ENCODE results near the gene RNF167. TPM values are rescaled to one million over a fixed set of nuclear protein-coding genes. Genes with fewer than 3 reads are reported as not detected.

The RNF167 gene
- total RNA-seq, 4 donors from 2014 or later: 57.2 to 348 (median 73.7) TPM

DNA sequence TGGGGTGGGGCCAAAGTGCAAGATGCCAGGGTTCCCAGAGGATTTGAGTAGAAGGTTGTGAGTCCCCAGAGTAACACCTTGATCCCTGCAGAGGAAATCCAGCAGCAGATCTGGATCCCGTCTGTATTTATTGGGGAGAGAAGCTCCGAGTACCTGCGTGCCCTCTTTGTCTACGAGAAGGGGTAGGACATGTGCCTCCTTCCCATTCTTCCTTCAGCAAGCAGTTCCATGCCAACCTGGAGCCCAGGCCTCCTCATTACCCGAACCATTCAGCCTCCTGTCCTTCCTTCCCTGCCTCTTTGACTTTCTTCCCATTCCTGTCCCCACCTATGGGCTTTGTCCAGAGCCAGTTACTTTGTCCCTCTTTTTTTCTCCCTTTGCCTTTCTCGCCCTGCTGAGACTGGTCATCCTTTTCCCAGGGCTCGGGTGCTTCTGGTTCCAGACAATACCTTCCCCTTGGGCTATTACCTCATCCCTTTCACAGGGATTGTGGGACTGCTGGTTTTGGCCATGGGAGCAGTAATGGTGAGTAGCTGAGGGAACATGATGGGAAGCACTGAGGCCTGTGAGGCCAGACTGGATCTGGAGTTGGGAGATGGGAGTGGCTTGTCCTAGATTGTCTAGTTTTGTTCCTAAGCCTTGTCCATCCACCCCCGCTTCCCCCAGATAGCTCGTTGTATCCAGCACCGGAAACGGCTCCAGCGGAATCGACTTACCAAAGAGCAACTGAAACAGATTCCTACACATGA, 2.9 kb downstream of the RNF167 start:
- peak overlapping the region in 2 of 4 donors; percentile 100 for H3K27ac ChIP-seq
- intact Hi-C loops (cut with DNase I; ENCODE audit: low total_unique reads) (no loop called here), in situ Hi-C loops (cut with MboI; ENCODE audit: low pct_ligation_motif_present in 1 of 4, low pct_unique_long_range_greater_than_20kb in 1 of 4, low sequenced_read_pairs in 3 of 4) (no loop called here)
- no peak overlapping the region for H3K4me3 ChIP-seq
- H3K36me3 ChIP-seq: peaks cover 0 to 6% (median under 1%) of the 10 kb centered on the region in 4 donors
- no peaks in the 10 kb centered on the region for H3K27me3 ChIP-seq
- no peak for TF ChIP-seq EP300 (IDR thresholded peaks at IDR 0.05; ENCODE audit: low read depth)
- TF ChIP-seq, protein P1, sequence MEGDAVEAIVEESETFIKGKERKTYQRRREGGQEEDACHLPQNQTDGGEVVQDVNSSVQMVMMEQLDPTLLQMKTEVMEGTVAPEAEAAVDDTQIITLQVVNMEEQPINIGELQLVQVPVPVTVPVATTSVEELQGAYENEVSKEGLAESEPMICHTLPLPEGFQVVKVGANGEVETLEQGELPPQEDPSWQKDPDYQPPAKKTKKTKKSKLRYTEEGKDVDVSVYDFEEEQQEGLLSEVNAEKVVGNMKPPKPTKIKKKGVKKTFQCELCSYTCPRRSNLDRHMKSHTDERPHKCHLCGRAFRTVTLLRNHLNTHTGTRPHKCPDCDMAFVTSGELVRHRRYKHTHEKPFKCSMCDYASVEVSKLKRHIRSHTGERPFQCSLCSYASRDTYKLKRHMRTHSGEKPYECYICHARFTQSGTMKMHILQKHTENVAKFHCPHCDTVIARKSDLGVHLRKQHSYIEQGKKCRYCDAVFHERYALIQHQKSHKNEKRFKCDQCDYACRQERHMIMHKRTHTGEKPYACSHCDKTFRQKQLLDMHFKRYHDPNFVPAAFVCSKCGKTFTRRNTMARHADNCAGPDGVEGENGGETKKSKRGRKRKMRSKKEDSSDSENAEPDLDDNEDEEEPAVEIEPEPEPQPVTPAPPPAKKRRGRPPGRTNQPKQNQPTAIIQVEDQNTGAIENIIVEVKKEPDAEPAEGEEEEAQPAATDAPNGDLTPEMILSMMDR (IDR thresholded peaks at IDR 0.05): no peak
- no peak for TF ChIP-seq POLR2AphosphoS5 (IDR thresholded peaks at IDR 0.05)
- TF ChIP-seq POLR2A (IDR thresholded peaks at IDR 0.05): no peak
- DNase-seq: no peak
- 77 to 79% methylated on average over 6 to 13 of the region's 13 CpGs for WGBS, 2 donors (ENCODE audit: low coverage in 1 of 2)
- H3K4me1 ChIP-seq: peaks cover 48 to 78% (median 50%) of the 10 kb centered on the region in 4 donors
- no peaks in the 10 kb centered on the region for H3K9me3 ChIP-seq

DNA sequence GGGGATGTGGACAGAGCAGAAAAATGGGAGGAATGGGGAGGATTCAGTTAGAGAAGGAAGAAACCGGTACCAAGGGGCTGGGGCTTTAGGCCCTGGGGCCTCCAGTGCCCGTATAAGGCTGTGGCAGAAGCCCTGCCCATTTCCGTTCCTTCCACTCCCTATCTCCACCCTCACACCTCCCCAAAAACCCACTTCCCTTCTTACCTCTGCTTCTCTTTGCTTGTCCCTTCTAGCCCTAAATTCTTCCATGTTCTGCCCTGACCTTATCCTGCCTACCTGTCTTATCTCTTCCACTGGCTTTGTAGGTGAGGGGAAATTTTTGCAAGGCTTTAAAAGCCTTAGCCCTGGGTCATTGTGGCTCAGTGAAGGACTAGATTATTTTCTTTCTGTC, 4.1 kb downstream of the RNF167 start:
- H3K4me3 ChIP-seq: no peak overlapping the region
- peak; percentile 37 for DNase-seq
- intact Hi-C loops (cut with DNase I; ENCODE audit: low total_unique reads) (no loop called here), in situ Hi-C loops (cut with MboI; ENCODE audit: low pct_ligation_motif_present in 1 of 4, low pct_unique_long_range_greater_than_20kb in 1 of 4, low sequenced_read_pairs in 3 of 4) (no loop called here)
- peaks cover 36 to 65% (median 39%) of the 10 kb centered on the region in 4 donors for H3K4me1 ChIP-seq
- H3K9me3 ChIP-seq: no peaks in the 10 kb centered on the region
- peak overlapping the region; percentile 95 to 100 (median 100) for H3K27ac ChIP-seq
- TF ChIP-seq POLR2AphosphoS5 (IDR thresholded peaks at IDR 0.05) (no peak), EP300 (IDR thresholded peaks at IDR 0.05; ENCODE audit: low read depth) (no peak), POLR2A (IDR thresholded peaks at IDR 0.05) (no peak)
- TF ChIP-seq, protein P1 (IDR thresholded peaks at IDR 0.05): no peak
- no peaks in the 10 kb centered on the region for H3K27me3 ChIP-seq
- peaks cover 0 to 6% (median 0%) of the 10 kb centered on the region in 4 donors for H3K36me3 ChIP-seq
- WGBS, 2 donors (ENCODE audit: low coverage in 1 of 2): 27 to 68% methylated on average over 3 of the region's 3 CpGs

DNA sequence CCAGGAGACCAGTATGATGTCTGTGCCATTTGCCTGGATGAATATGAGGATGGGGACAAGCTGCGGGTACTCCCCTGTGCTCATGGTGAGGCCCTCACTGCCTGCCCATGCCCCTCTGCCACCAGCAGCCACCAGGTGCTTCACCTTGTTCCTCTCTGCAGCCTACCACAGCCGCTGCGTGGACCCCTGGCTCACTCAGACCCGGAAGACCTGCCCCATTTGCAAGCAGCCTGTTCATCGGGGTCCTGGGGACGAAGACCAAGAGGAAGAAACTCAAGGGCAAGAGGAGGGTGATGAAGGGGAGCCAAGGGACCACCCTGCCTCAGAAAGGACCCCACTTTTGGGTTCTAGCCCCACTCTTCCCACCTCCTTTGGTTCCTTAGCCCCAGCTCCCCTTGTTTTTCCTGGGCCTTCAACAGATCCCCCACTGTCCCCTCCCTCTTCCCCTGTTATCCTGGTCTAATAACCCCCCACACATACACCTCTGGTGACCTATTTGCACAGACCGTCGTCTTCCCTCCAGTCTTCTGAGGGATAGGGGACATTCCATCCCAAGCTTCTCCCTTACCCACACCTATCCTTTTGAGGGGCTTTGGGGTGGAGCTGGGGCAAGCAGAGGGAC, 4.6 kb downstream of the RNF167 start:
- Histone ChIP-seq H3K4me1 (peaks cover 34 to 64% (median 41%) of the 10 kb centered on the region in 4 donors), H3K36me3 (peaks cover 0 to 6% (median 0%) of the 10 kb centered on the region in 4 donors), H3K9me3 (no peaks in the 10 kb centered on the region), H3K27me3 (no peaks in the 10 kb centered on the region), H3K4me3 (no peak overlapping the region), H3K27ac (peak overlapping the region; percentile 95 to 100 (median 100))
- in situ Hi-C loops (cut with MboI; ENCODE audit: low pct_ligation_motif_present in 1 of 4, low pct_unique_long_range_greater_than_20kb in 1 of 4, low sequenced_read_pairs in 3 of 4): no loop called here
- 40 to 45% methylated on average over 4 to 8 of the region's 8 CpGs for WGBS, 2 donors (ENCODE audit: low coverage in 1 of 2)
- intact Hi-C loops (cut with DNase I; ENCODE audit: low total_unique reads): no loop called here
- TF ChIP-seq POLR2A (IDR thresholded peaks at IDR 0.05) (no peak), POLR2AphosphoS5 (IDR thresholded peaks at IDR 0.05) (no peak)
- TF ChIP-seq, protein P1 (IDR thresholded peaks at IDR 0.05): no peak
- DNase-seq: no peak

DNA sequence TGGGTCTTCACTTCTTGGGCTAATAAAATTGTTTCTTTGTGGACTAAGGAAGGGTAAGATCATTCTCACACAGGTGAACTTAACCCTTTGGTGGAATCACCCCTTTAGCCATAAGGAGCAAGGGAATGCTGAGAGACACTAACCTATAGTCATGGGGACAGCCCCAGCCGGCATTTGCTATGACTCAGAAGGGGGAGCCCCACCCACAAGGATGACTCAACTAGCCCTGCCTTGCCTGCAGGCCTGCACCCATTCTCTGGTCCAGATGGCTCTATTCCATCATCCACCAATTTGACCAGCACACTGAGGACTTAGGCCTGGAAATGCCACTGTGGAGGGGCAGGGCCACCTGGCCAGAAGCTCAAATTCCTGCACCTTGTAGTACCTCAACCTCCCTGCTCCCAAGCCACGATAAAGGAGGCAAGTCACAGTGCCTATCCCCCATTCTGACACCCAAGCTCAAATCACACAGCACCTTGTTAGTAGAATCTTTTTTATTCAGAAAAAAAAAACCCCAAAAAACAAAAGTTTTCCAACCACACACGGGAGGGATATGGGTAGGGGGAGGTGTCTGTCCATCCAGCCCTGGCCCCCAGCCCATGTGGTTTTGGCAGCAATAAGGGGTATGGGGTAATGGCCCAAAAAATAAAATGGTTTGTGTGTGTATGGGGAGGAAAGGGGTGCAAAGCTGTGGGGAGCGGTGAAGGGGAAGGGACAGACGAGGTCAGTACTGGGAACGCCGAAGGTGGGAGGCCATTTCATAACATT, 5.3 kb downstream of the RNF167 start:
- H3K27me3 ChIP-seq: no peaks in the 10 kb centered on the region
- in situ Hi-C loops (cut with MboI; ENCODE audit: low pct_ligation_motif_present in 1 of 4, low pct_unique_long_range_greater_than_20kb in 1 of 4, low sequenced_read_pairs in 3 of 4): no loop called here
- peaks cover 34 to 67% (median 45%) of the 10 kb centered on the region in 4 donors for H3K4me1 ChIP-seq
- peaks cover 0 to 6% (median 0%) of the 10 kb centered on the region in 4 donors for H3K36me3 ChIP-seq
- H3K9me3 ChIP-seq: no peaks in the 10 kb centered on the region
- peak overlapping the region; percentile 95 to 100 (median 100) for H3K27ac ChIP-seq
- peak overlapping the region in 2 of 4 donors; percentile 77 to 92 for H3K4me3 ChIP-seq
- TF ChIP-seq, protein P1 (IDR thresholded peaks at IDR 0.05): no peak
- TF ChIP-seq POLR2AphosphoS5 (IDR thresholded peaks at IDR 0.05): peak; percentile 54 to 83 (median 75)
- peak; percentile 88 for DNase-seq
- WGBS, 2 donors (ENCODE audit: low coverage in 1 of 2): 31 to 38% methylated on average over 4 to 7 of the region's 7 CpGs
- intact Hi-C loops (cut with DNase I; ENCODE audit: low total_unique reads): no loop called here
